DOHH2 (cell line): ENCODE measurements around the gene APOL5.

ENCODE experiments used
- EZH2phosphoT487 ChIP-seq: fragments of 200-600 bp; sonication (generic); IDR thresholded peaks from 2 replicates; pipeline ENCODE4 v1.6.1; 2017; ENCODE audit warnings: borderline replicate concordance, mild to moderate bottlenecking, antibody characterized with exemption, low read length, moderate library complexity, mixed read lengths
- TF ChIP-seq, protein P1 (sequence below): fragments of 200-600 bp; sonication (generic); IDR thresholded peaks from one replicate; pipeline ENCODE4 v1.5.1; 2014; ENCODE audit warnings: antibody characterized with exemption, mild to moderate bottlenecking, low read depth, low read length; ENCODE audit not compliant: poor library complexity, severe bottlenecking

DNA sequence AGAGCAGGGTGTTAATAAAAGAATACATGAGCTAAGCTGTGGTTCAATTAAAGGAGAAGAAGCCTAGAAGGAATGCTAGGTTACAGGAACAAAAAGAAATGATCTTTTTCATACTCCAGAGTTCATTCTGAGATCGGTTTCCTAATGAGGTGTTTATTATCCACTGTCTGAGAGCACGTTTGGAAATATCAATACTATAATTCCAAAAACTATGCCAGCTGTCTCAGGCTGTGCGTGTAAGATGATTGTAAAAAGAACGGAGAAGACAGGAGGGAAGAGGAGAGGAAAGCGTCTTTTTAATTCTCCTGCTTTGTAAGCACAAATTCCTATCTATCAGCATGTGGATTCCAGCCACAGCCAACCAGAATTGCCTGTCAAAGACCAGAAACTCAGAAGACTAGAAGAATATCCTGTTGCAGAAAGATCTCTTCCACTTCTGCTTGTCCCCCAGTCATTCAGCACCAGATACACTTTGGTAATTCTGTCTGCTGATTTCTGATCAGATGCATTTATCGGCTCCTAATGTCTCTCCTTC, 25.7 kb downstream of the APOL5 start:
- TF ChIP-seq, protein P1, sequence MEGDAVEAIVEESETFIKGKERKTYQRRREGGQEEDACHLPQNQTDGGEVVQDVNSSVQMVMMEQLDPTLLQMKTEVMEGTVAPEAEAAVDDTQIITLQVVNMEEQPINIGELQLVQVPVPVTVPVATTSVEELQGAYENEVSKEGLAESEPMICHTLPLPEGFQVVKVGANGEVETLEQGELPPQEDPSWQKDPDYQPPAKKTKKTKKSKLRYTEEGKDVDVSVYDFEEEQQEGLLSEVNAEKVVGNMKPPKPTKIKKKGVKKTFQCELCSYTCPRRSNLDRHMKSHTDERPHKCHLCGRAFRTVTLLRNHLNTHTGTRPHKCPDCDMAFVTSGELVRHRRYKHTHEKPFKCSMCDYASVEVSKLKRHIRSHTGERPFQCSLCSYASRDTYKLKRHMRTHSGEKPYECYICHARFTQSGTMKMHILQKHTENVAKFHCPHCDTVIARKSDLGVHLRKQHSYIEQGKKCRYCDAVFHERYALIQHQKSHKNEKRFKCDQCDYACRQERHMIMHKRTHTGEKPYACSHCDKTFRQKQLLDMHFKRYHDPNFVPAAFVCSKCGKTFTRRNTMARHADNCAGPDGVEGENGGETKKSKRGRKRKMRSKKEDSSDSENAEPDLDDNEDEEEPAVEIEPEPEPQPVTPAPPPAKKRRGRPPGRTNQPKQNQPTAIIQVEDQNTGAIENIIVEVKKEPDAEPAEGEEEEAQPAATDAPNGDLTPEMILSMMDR, result no peak
- TF ChIP-seq EZH2phosphoT487, result no peak
